COLO668 (cell line): ENCODE results near the gene SBSN.
A peak's percentile ranks its signal among the peaks of the same experiment; 100 is the strongest.

Experiments used
- DNase-seq: peaks from one replicate; lab custom pipeline; 2025; ENCODE audit not compliant: unreplicated experiment; lab: John Stamatoyannopoulos, UW

Gene SBSN

GRCh38 chr19:35528218-35529038, at the start of gene SBSN:
Gene SBSN (minus strand): TSS chr19:35528311. CDS start chr19:35528281, 30 bp downstream.
- DNase-seq = no peak

- DNase-seq = no peak
These were observed 43.4 kb upstream of the SBSN start for GRCh38 chr19:35571406-35571965.

GRCh38 chr19:35569281-35569781, 41.2 kb upstream of the SBSN start:
- no peak for DNase-seq

GRCh38 chr19:35566738-35567137, 38.6 kb upstream of the SBSN start:
- DNase-seq = no peak

GRCh38 chr19:35565016-35565856, 37.1 kb upstream of the SBSN start:
- no peak for DNase-seq

GRCh38 chr19:35563207-35563829, 35.2 kb upstream of the SBSN start, which contains the start of gene ATP4A:
Gene ATP4A (minus strand): TSS chr19:35563658. CDS start chr19:35563629, 29 bp downstream.
- no peak for DNase-seq

GRCh38 chr19:35562776-35563175, 34.7 kb upstream of the SBSN start:
- no peak for DNase-seq

- no peak for DNase-seq
These were observed 34.2 kb upstream of the SBSN start for GRCh38 chr19:35562336-35562735.

- DNase-seq = no peak
These were observed 33.3 kb upstream of the SBSN start for GRCh38 chr19:35561436-35561835.

- DNase-seq = no peak
These were observed 32.6 kb upstream of the SBSN start for GRCh38 chr19:35560677-35561076.

- DNase-seq = no peak
These were observed 32.2 kb upstream of the SBSN start for GRCh38 chr19:35560271-35560670.

GRCh38 chr19:35559781-35560180, 31.7 kb upstream of the SBSN start:
- no peak for DNase-seq

- DNase-seq = peak; percentile 19
These were observed 31.2 kb upstream of the SBSN start for GRCh38 chr19:35559281-35559659.

- DNase-seq = no peak
These were observed 30.5 kb upstream of the SBSN start for GRCh38 chr19:35558400-35559280.

GRCh38 chr19:35557539-35558399, 29.7 kb upstream of the SBSN start:
- peak; percentile 23 for DNase-seq

GRCh38 chr19:35556846-35557538, 28.9 kb upstream of the SBSN start:
- DNase-seq = no peak

GRCh38 chr19:35556025-35556590, 28.0 kb upstream of the SBSN start:
- DNase-seq = no peak
